GM19395 (cell line): ENCODE data around the gene BDNF.
"Not testable (repeated sequence)": the region's sequence is repeated elsewhere in the genome, so short reads cannot be mapped to it uniquely, and the experiment has no call there.

Source experiments
- ATAC-seq: cut with Tn5 transposase; IDR thresholded peaks from one replicate; pipeline ENCODE4 v1.9.1; 2021; ENCODE audit warnings: mild to moderate bottlenecking, moderate library complexity; ENCODE audit not compliant: unreplicated experiment

BDNF gene

GRCh38 chr11:27672836-27673464 is 27.3 kb downstream of the BDNF start:
- no peak for ATAC-seq

GRCh38 chr11:27665508-27666101 is 34.6 kb downstream of the BDNF start:
- ATAC-seq, result not testable (repeated sequence)

- ATAC-seq, result no peak
These were observed 36.9 kb downstream of the BDNF start for GRCh38 chr11:27663326-27663725.

DNA sequence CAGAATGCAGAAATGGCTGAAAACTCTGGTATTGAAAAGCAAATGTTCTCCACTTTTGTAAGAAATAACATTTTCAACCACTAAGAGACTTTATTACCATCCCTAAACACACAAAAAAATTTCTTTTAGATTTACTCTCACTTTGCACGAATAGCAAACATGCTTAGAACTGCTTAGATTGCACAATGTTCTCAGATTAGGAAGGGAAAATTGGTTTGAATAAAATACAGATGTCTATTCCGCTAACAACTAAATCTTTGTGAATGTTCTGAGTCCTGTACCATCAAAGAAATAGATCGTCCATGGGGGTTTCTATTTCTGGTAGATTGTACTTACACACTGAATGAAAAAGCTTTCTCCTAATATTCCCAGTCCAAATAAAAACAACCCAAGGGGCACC is 40.1 kb downstream of the BDNF start:
- no peak for ATAC-seq

- no peak for ATAC-seq
These were observed 41.6 kb downstream of the BDNF start for GRCh38 chr11:27658535-27659236.

GRCh38 chr11:27656806-27657483 is 43.3 kb downstream of the BDNF start:
- ATAC-seq, result no peak

DNA sequence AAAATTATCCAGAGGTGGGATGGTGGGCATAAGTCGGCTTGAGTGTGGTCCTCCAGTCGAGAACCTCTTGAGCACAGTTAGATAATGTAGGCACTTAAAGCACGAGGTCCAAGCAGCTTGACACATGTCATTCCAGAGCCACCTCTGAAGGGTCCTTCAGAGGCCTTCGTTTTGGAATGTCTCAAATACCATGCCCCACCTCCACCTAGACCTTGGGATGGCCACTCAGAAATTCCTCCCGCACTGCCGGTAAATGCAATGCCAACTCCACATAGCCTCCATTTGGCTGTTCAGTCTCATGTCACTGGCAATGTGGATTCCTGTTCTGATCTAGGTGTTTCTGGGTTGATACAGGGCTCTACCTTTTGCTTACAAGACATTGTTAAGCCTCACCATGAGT is 43.9 kb downstream of the BDNF start:
- ATAC-seq, result no peak

DNA sequence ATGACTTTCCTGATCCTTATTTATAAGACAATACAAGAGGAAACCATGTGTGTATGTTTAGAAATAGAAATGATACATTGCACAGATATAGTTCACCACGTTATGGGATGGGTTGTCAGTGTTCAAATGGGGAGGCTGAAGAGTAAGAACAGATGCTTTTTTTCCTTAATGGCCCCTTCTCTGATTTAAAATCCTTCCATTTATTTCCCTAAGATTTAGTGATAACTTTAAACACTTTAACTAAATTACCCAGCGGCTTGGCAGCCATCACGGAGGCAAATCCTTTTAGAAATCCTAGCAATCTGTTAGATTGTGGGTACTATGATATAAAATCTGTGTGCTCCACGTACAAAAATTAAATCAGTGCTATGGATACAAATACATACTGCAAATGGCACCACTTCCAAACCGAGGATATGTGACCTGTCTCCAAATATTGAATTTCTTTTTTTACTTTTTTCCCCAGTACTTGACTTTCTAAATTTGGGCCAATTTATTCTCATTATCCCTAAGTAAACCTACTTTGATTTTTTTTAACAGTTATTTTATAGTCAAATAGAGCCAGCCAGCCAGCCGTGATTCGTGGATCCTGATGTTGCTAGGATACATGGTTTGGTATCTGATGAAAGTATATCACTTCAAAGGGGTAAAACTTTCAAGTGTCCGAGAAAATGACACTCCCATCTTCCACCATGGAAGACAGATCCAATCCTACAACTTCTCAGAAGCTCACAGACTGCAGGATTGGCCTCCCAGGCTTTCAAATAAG is 46.1 kb downstream of the BDNF start:
- ATAC-seq, result no peak

DNA sequence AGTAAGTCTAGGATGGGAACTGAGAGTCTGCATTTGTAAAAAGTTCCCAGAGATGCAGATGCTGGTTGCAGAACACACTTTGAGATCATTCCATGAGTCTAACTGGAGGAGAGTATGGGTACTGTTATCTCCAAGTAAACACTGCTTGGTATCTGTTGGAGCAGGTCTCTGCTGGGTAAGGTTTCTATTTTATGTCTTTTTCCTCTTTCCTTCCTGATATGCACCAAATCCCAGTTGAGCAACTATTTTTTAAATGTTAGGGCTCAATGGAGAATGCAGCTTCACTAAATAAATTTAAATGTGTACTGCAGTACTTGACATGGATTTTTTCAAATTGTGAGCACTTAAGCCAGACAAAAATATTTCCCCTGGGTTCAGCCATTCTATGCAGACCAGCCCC is 48.5 kb downstream of the BDNF start:
- ATAC-seq, result no peak

DNA sequence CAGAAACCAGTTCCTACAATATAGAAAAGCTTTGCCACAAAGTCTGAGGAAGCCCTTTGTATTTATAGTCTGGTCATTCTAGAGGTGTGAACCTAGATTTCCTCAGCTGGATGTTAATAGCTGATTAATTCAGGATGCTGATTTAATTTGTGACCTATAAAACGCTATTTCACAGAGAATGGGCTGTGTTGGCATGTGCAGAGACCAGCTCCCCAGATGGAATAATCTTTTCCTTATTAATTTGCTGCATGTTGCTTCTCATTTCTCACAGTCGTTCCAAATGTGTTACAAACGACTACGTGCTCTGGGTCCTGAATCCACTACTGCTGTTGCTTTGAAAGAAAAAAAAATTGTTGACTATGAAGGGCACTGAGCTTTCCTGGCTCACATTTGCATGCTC is 49.3 kb downstream of the BDNF start:
- no peak for ATAC-seq

DNA sequence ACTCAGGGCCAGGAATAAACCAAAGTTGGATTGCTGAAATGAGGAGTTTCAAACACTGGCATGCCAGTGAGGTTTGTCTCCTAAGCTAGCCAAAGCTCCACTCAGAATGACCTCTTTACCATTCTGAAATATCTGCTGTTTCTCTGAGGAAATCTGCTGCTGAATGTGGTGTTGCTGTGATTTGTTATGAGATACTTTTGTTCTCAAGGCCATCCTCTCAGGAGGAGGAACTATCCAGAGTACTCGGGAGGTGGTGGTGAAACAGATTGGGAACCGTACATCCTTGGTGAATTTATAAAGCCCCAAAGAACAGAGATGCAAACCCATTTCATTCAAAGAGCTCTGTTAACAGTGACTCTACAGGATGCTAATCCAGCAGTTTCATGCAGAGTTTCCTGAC is 50.5 kb downstream of the BDNF start:
- no peak for ATAC-seq

DNA sequence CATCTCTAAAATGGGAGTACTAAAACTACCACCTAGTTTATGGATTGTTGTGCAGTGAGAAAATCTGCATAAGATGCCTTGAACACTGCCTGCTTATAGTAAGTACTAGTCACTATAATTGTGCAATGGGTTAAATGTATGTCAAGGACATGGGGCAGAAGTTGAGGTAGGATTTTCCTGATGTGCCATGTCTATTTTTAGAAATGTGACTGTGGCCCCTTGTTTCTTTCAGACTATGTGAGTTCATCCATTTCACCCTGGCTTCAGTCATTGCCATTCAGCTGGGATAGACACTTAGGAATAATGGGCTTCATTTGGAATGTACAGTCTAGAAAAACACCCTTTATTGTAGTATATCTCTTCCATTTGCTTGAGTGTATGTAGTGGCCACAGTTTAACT is 51.4 kb downstream of the BDNF start:
- ATAC-seq, result no peak

DNA sequence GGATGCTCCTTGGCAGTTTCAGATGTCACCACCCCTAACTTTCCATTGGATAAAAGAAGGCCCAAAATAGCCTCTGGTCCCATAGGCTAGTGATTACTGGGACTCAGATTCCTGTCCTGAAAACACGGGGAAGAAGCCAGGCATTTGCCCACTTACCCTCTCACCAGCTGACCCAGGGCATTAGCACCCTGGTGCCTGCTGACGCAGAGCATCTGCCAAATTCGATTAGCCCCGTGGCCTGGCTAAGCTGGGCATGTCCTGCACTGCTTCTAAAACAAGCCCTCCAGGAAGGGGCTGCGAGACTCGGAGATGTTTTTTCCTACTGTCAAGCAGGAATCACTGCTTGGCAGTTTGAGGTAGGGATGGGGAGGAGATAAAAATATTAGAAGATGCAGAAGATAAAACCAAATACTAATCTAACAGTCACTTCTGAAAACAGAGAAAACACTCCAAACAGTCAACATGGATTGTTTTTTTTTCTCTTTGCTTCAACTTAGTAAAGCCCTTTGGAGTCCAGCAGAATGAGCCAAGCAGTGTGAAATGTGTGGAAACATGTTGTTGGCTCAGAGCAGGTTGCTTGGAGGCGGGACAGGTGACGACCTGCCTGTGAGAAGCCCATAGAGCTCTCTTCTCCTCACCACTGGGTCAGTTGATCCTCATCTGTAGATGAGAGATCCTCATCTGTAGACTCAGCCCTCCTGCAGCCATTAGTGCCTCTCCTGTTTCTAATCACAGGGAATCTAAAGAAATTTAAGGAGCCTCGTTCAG is 54.0 kb downstream of the BDNF start:
- no peak for ATAC-seq

- no peak for ATAC-seq
These were observed 57.3 kb downstream of the BDNF start for GRCh38 chr11:27642954-27643353.

DNA sequence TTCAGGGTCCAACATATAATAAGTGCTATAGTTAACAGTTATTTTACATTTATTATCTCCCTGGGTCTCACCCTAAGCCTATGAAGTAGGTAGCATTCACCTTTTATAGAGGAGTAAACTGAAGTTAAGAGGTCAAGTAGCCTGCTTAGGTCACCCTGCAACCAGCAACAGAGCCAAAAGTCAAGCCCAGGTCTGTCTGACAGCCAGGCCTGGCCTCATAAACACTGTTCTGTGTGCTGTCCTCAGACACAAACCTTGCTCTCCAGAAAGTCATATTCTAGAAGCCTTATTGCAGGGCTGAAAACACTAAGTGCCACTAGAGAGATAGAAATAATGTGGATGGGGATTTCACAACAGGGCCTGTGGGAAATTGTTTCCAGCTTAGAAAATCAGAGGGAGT is 59.3 kb downstream of the BDNF start:
- ATAC-seq, result no peak

GRCh38 chr11:27635567-27636037 is 64.7 kb downstream of the BDNF start:
- no peak for ATAC-seq

GRCh38 chr11:27634776-27635175 is 65.5 kb downstream of the BDNF start:
- ATAC-seq, result not testable (repeated sequence)

DNA sequence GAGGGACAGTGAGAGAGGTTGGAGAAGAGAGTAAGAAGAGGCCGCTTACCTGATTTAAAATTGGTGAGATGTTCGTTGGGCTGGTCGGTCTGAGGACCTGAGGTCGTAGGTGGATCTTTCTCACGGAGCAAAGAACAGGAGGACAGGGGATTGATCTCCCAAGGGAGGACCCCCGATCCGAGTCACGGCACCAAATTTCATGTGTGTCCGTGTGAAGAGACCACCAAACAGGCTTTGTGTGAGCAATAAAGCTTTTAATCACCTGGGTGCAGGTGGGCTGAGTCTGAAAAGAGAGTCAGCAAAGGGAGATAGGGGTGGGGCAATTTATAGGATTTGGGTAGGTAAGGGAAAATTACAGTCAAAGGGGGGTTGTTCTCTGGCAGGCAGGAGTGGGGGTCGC is 66.0 kb downstream of the BDNF start:
- ATAC-seq, result not testable (repeated sequence)

DNA sequence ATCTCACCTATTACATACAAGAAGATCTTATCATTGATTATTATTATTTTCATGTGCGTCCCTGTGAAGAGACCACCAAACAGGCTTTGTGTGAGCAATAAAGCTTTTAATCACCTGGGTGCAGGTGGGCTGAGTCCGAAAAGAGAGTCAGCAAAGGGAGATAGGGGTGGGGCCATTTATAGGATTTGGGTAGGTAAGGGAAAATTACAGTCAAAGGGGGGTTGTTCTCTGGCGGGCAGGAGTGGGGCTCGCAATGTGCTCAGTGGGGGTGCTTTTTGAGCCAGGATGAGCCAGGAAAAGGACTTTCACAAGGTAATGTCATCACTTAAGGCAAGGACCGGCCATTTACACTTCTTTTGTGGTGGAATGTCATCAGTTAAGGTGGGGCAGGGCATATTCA is 71.2 kb downstream of the BDNF start:
- not testable (repeated sequence) for ATAC-seq

DNA sequence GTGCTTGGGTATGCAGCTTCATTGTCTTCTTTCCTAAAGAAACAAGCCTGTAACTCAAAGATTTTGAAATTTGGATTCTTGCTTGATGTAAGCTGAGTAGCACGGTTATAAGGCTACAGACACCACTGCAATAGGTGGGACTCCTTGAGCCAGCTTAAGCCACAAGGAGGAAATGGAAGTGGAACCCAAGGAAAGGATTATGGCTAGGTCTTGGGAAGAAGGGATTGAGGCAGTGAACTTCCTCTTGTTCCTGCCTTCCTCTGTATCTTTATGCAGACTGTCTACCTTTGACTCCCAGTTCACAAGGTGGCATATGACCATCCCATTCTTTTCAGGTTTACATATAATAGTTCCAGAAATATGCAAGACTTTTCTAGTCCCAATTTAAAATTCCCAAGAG is 72.3 kb downstream of the BDNF start:
- ATAC-seq, result no peak
